Endodermal cell (in vitro differentiated cells): ENCODE data around the gene LRRC39. TPM values are rescaled to one million over a fixed set of nuclear protein-coding genes. Genes with fewer than 3 reads are reported as not detected.

Experiments used
- DNase-seq: peaks from one replicate; pipeline ENCODE4 v3.0.0-alpha.2; 2017
- H3K27ac ChIP-seq: 2 replicates; pipeline ENCODE4 v1.5.1; 2013; ENCODE audit warnings: mild to moderate bottlenecking, low read depth, low read length, moderate library complexity
- H3K27me3 ChIP-seq: 2 replicates; pipeline ENCODE4 v1.6.1; 2013; ENCODE audit warnings: mild to moderate bottlenecking, low read length, moderate library complexity; ENCODE audit not compliant: insufficient read depth, control insufficient read depth, poor library complexity, severe bottlenecking
- H3K36me3 ChIP-seq: 2 replicates; pipeline ENCODE4 v1.7.0; 2013; ENCODE audit warnings: mild to moderate bottlenecking, low read length, moderate library complexity; ENCODE audit not compliant: control insufficient read depth, insufficient read depth
- H3K4me1 ChIP-seq: one replicate; pipeline ENCODE4 v1.7.0; 2013; ENCODE audit warnings: low read length; ENCODE audit not compliant: control insufficient read depth, insufficient read depth
- H3K4me3 ChIP-seq: 2 replicates; pipeline ENCODE4 v1.5.1; 2013; ENCODE audit warnings: mild to moderate bottlenecking, low read length, moderate library complexity
- H3K9ac ChIP-seq: 2 replicates; pipeline ENCODE4 v1.6.1; 2013; ENCODE audit warnings: mild to moderate bottlenecking, low read length, moderate library complexity; ENCODE audit not compliant: poor library complexity, severe bottlenecking; ENCODE audit errors: extremely low read depth
- H3K9me3 ChIP-seq: 2 replicates; pipeline ENCODE4 v1.6.1; 2013; ENCODE audit warnings: mild to moderate bottlenecking, low read length, moderate library complexity; ENCODE audit not compliant: control insufficient read depth
- H3K27ac Mint-ChIP-seq: 2 replicates; pipeline ENCODE4 v1.8.0; 2020; ENCODE audit warnings: mixed read lengths
- H3K27me3 Mint-ChIP-seq: 2 replicates; pipeline ENCODE4 v1.8.0; 2021; ENCODE audit warnings: mild to moderate bottlenecking, mixed read lengths; ENCODE audit not compliant: insufficient read depth
- H3K36me3 Mint-ChIP-seq: 2 replicates; pipeline ENCODE4 v1.8.0; 2020; ENCODE audit warnings: low read depth, mixed read lengths
- H3K4me1 Mint-ChIP-seq: 2 replicates; pipeline ENCODE4 v1.8.0; 2020; ENCODE audit warnings: mixed read lengths
- H3K4me3 Mint-ChIP-seq: 2 replicates; pipeline ENCODE4 v1.8.0; 2020; ENCODE audit warnings: mild to moderate bottlenecking, moderate library complexity, mixed read lengths
- H3K9me3 Mint-ChIP-seq: 2 replicates; pipeline ENCODE4 v1.8.0; 2020; ENCODE audit warnings: mild to moderate bottlenecking, mixed read lengths
- WGBS, 2 experiments: methylation state at CpG; one replicate each; pipeline versions ENCODE4 v1.1.5 to v1.1.7; 2013; ENCODE audit warnings: missing lambda C conversion rate in 2 of 2, mixed read lengths in 1 of 2; ENCODE audit not compliant: insufficient coverage in 1 of 2, insufficient read length in 1 of 2; 5-methylcytosine and 5-hydroxymethylcytosine counted together
- total RNA-seq, 2 donors: library from RNA; stranded (reverse); fragmentation: NEBNext Ultra II Directional in 1 of 2; extraction: Animal tissue kit (Norgen Biotek cat#: 25700) in 1 of 2; gene quantifications; 2 replicates in 1 of 2; 3 replicates in 1 of 2; pipeline ENCODE4 v1.2.1, GENCODE V29; 2021
- TF ChIP-seq, protein P1 (sequence below): fragments of 200-600 bp; sonication (generic); conservative IDR thresholded peaks from 2 replicates; pipeline ENCODE4 v1.5.0; 2021; ENCODE audit warnings: antibody characterized with exemption, mild to moderate bottlenecking

Gene LRRC39
- total RNA-seq, 2 donors from 2014 or later = 0.24 to 0.84 TPM

GRCh38 chr1:100134872-100135271, 43.2 kb downstream of the LRRC39 start:
- Histone ChIP-seq H3K9ac (no peak overlapping the region), H3K4me3 (no peak overlapping the region), H3K4me1 (no peaks in the 10 kb centered on the region), H3K27ac (no peak overlapping the region), H3K36me3 (peaks cover 27% of the 10 kb centered on the region), H3K9me3 (no peaks in the 10 kb centered on the region), H3K27me3 (no peaks in the 10 kb centered on the region)
- no peaks in the 10 kb centered on the region for H3K27me3 Mint-ChIP-seq
- 89 to 100% methylated on average over 3 of the region's 3 CpGs for WGBS, 2 experiments
- peaks cover 13% of the 10 kb centered on the region for H3K36me3 Mint-ChIP-seq
- H3K9me3 Mint-ChIP-seq = no peaks in the 10 kb centered on the region
- H3K4me3 Mint-ChIP-seq = no peak overlapping the region
- TF ChIP-seq, protein P1, sequence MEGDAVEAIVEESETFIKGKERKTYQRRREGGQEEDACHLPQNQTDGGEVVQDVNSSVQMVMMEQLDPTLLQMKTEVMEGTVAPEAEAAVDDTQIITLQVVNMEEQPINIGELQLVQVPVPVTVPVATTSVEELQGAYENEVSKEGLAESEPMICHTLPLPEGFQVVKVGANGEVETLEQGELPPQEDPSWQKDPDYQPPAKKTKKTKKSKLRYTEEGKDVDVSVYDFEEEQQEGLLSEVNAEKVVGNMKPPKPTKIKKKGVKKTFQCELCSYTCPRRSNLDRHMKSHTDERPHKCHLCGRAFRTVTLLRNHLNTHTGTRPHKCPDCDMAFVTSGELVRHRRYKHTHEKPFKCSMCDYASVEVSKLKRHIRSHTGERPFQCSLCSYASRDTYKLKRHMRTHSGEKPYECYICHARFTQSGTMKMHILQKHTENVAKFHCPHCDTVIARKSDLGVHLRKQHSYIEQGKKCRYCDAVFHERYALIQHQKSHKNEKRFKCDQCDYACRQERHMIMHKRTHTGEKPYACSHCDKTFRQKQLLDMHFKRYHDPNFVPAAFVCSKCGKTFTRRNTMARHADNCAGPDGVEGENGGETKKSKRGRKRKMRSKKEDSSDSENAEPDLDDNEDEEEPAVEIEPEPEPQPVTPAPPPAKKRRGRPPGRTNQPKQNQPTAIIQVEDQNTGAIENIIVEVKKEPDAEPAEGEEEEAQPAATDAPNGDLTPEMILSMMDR = no peak
- peaks cover 7% of the 10 kb centered on the region for H3K4me1 Mint-ChIP-seq
- no peak overlapping the region for H3K27ac Mint-ChIP-seq
- DNase-seq = no peak

GRCh38 chr1:100132566-100133477, 45.2 kb downstream of the LRRC39 start, which contains the start of the genes SASS6 and TRMT13:
TSS of gene SASS6 (minus strand) at chr1:100132930. CDS start at chr1:100132814, 116 bp downstream.
TSS of gene TRMT13 (plus strand) at chr1:100133163. CDS start at chr1:100133169, 6 bp downstream.
- peaks cover 6% of the 10 kb centered on the region for H3K36me3 Mint-ChIP-seq

GRCh38 chr1:100131623-100132022, 46.4 kb downstream of the LRRC39 start:
- peaks cover 7% of the 10 kb centered on the region for H3K4me1 Mint-ChIP-seq
- Histone ChIP-seq H3K9me3 (no peaks in the 10 kb centered on the region), H3K36me3 (peaks cover 2% of the 10 kb centered on the region), H3K9ac (peak overlapping the region; percentile 76), H3K27ac (no peak overlapping the region), H3K4me3 (peak overlapping the region; percentile 95), H3K27me3 (no peaks in the 10 kb centered on the region), H3K4me1 (no peaks in the 10 kb centered on the region)
- H3K9me3 Mint-ChIP-seq = no peaks in the 10 kb centered on the region
- H3K4me3 Mint-ChIP-seq = peak overlapping the region; percentile 91
- peaks cover 1% of the 10 kb centered on the region for H3K36me3 Mint-ChIP-seq
- peak overlapping the region; percentile 98 for H3K27ac Mint-ChIP-seq
- DNase-seq = no peak
- 77 to 86% methylated on average over 2 to 8 of the region's 8 CpGs for WGBS, 2 experiments
- TF ChIP-seq, protein P1 = no peak
- no peaks in the 10 kb centered on the region for H3K27me3 Mint-ChIP-seq

More at GRCh38 chr1:100132566-100133477, 45.2 kb downstream of the LRRC39 start, which contains the start of the genes SASS6 and TRMT13:
- Histone ChIP-seq H3K9ac (peak within 1 kb of the TSS; percentile 76), H3K4me1 (no peaks in the 10 kb centered on the region), H3K27ac (peak within 1 kb of the TSS; percentile 30), H3K4me3 (peak within 1 kb of the TSS; percentile 95), H3K27me3 (no peaks in the 10 kb centered on the region), H3K9me3 (no peaks in the 10 kb centered on the region), H3K36me3 (peaks cover 14% of the 10 kb centered on the region)
- H3K27me3 Mint-ChIP-seq = no peaks in the 10 kb centered on the region
- H3K9me3 Mint-ChIP-seq = no peaks in the 10 kb centered on the region
- WGBS, 2 experiments = 0 to 1% methylated on average over 30 to 57 of the region's 57 CpGs
- peak; percentile 98 for DNase-seq
- TF ChIP-seq, protein P1 = no peak
- peak within 1 kb of the TSS; percentile 91 for H3K4me3 Mint-ChIP-seq
- H3K4me1 Mint-ChIP-seq = peaks cover 7% of the 10 kb centered on the region
- peak within 1 kb of the TSS; percentile 98 for H3K27ac Mint-ChIP-seq
